GM19239 (cell line): ENCODE data around the gene STPG4.
"Not testable (repeated sequence)": the region's sequence is repeated elsewhere in the genome, so short reads cannot be mapped to it uniquely, and the experiment has no call there.

Experiments used
- DNase-seq: peaks from one replicate; pipeline ENCODE4 v3.0.0; 2011; ENCODE audit warnings: low spot score; ENCODE audit not compliant: insufficient read length
- FAIRE-seq: peaks from 2 replicates; lab custom pipeline; 2011; peaks lifted over from hg19 to GRCh38; lab: Jason Lieb, UNC

The STPG4 gene

GRCh38 chr2:47155091-47155876 lies at the start of gene STPG4:
TSS of gene STPG4 (minus strand) at chr2:47155308. CDS start at chr2:47155251, 57 bp downstream.
- FAIRE-seq (peak; percentile 47), DNase-seq (peak; percentile 20)

- DNase-seq (no peak), FAIRE-seq (no peak)
These were observed 49.6 kb upstream of the STPG4 start for GRCh38 chr2:47204691-47205090.

GRCh38 chr2:47203995-47204394 lies 48.9 kb upstream of the STPG4 start:
- FAIRE-seq, result no peak
- DNase-seq, result no peak

GRCh38 chr2:47201224-47201623 lies 46.1 kb upstream of the STPG4 start:
- DNase-seq (no peak), FAIRE-seq (no peak)

GRCh38 chr2:47198985-47199451 lies 43.9 kb upstream of the STPG4 start:
- DNase-seq, result no peak
- FAIRE-seq, result no peak

- FAIRE-seq (no peak), DNase-seq (no peak)
These were observed 41.4 kb upstream of the STPG4 start for GRCh38 chr2:47196499-47196898.

- FAIRE-seq, result no peak
- DNase-seq, result no peak
These were observed 40.9 kb upstream of the STPG4 start for GRCh38 chr2:47196046-47196445.

- DNase-seq, result no peak
- no peak for FAIRE-seq
These were observed 40.0 kb upstream of the STPG4 start for GRCh38 chr2:47195148-47195547.

GRCh38 chr2:47194410-47194809 lies 39.3 kb upstream of the STPG4 start:
- no peak for DNase-seq
- no peak for FAIRE-seq

GRCh38 chr2:47193607-47194006 lies 38.5 kb upstream of the STPG4 start:
- DNase-seq (no peak), FAIRE-seq (no peak)

GRCh38 chr2:47190188-47190881 lies 35.2 kb upstream of the STPG4 start:
- FAIRE-seq (no peak), DNase-seq (no peak)

GRCh38 chr2:47189635-47190034 lies 34.5 kb upstream of the STPG4 start:
- no peak for DNase-seq
- no peak for FAIRE-seq

GRCh38 chr2:47187069-47187468 lies 32.0 kb upstream of the STPG4 start:
- FAIRE-seq (no peak), DNase-seq (no peak)

- FAIRE-seq, result no peak
These were observed 31.2 kb upstream of the STPG4 start for GRCh38 chr2:47186351-47186750.

GRCh38 chr2:47185098-47185497 lies 30.0 kb upstream of the STPG4 start:
- DNase-seq, FAIRE-seq: not testable (repeated sequence)

More at GRCh38 chr2:47186351-47186750, 31.2 kb upstream of the STPG4 start:
- no peak for DNase-seq

- no peak for DNase-seq
- no peak for FAIRE-seq
These were observed 26.1 kb upstream of the STPG4 start for GRCh38 chr2:47181176-47181575.

GRCh38 chr2:47180531-47180930 lies 25.4 kb upstream of the STPG4 start:
- DNase-seq, result no peak
- FAIRE-seq, result no peak

- DNase-seq, result no peak
- no peak for FAIRE-seq
These were observed 24.3 kb upstream of the STPG4 start for GRCh38 chr2:47179388-47179787.

GRCh38 chr2:47178341-47178740 lies 23.2 kb upstream of the STPG4 start:
- FAIRE-seq (no peak), DNase-seq (no peak)

- FAIRE-seq (no peak), DNase-seq (no peak)
These were observed 22.0 kb upstream of the STPG4 start for GRCh38 chr2:47177043-47177565.

- DNase-seq, result peak; percentile 15
- peak; percentile 23 for FAIRE-seq
These were observed 19.7 kb upstream of the STPG4 start for GRCh38 chr2:47174733-47175361.
